HG02678 (cell line): ENCODE results near the gene QRICH1.
A peak's percentile ranks its signal among the peaks of the same experiment; 100 is the strongest.

Source experiments
- ATAC-seq: cut with Tn5 transposase; IDR thresholded peaks from one replicate; pipeline ENCODE4 v1.9.1; 2021; ENCODE audit warnings: mild to moderate bottlenecking, moderate library complexity; ENCODE audit not compliant: unreplicated experiment

The QRICH1 gene, protein sequence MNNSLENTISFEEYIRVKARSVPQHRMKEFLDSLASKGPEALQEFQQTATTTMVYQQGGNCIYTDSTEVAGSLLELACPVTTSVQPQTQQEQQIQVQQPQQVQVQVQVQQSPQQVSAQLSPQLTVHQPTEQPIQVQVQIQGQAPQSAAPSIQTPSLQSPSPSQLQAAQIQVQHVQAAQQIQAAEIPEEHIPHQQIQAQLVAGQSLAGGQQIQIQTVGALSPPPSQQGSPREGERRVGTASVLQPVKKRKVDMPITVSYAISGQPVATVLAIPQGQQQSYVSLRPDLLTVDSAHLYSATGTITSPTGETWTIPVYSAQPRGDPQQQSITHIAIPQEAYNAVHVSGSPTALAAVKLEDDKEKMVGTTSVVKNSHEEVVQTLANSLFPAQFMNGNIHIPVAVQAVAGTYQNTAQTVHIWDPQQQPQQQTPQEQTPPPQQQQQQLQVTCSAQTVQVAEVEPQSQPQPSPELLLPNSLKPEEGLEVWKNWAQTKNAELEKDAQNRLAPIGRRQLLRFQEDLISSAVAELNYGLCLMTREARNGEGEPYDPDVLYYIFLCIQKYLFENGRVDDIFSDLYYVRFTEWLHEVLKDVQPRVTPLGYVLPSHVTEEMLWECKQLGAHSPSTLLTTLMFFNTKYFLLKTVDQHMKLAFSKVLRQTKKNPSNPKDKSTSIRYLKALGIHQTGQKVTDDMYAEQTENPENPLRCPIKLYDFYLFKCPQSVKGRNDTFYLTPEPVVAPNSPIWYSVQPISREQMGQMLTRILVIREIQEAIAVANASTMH

GRCh38 chr3:49093853-49094767 is at the start of gene QRICH1:
Gene QRICH1, minus strand, starts transcription at chr3:49094071. Its CDS starts 17,054 bp downstream, at chr3:49077017.
- peak; percentile 75 for ATAC-seq

DNA sequence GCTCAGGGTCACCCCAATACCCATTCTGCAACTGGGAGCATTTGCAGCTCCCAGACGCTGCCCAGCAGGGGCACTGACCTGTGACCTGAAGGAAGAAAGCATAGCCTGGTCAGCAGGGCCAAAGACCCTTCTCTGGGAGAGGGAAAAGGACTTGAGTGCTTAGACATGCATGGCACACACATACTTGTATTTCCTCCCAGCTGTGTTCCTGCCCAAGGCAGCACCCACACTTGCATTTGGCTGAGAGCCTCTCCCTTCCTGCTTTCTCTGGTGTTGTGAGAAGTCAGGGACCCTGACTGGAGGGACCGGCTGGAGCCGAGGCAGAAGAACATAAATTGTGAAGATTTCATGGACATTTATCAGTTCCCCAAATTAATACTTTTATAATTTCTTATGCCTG is 46.2 kb upstream of the QRICH1 start:
- ATAC-seq, result no peak

DNA sequence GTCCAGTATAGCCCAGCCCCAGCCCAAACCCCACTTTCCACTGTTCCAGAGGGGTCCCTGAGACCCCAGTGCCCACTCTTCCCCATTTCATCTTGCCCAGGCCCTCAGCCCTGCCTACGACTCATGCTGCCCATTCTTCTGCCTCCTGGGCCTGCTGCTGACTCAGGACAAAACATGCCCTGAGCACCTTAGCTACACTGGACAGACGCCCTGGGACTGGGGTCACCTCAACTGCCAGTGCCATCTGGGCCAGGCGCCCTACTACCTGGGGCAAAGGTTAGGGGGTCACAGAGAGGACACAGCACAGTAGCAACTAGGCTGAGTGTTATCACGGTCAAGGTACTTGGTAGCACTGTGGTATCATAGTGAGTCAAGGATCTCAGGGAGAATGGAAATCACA is 41.6 kb upstream of the QRICH1 start:
- ATAC-seq, result no peak

DNA sequence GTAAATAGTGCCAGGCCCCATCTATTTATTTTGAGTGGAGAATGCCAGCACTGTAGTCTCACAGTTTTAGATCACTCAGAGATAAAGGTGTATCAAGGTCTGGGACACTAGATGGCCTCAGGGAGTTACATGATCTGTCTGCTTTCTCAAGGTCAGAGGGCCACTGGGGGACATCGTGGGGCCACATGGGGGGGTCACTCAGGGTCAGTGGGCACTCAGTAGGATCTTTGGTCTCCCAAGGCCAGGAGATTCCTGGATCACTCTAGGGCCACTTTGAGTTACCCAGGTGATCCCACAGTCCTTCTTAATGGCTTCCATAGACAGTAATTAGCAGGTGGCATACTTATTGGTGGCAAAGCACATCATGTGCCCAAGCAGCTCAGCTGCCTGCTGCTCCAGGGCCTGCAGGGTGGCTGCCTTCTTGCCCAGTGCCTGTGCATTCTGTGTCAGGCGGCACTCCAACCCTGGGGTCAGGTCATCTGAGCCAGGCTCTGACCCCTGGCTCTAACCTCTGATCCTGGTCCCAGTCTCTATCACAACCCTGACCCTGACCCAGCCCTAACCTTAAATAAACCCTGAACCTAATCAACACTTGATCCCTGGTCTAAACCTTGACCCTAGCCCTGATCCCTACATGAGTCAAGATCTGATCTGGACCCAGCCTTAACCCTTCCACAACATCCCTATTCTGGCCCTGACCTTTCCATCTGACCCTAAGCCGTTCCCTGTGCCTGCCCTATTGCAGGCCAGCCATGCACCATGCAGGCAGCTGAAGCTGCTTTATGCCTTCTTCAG is 40.8 kb upstream of the QRICH1 start:
- no peak for ATAC-seq

DNA sequence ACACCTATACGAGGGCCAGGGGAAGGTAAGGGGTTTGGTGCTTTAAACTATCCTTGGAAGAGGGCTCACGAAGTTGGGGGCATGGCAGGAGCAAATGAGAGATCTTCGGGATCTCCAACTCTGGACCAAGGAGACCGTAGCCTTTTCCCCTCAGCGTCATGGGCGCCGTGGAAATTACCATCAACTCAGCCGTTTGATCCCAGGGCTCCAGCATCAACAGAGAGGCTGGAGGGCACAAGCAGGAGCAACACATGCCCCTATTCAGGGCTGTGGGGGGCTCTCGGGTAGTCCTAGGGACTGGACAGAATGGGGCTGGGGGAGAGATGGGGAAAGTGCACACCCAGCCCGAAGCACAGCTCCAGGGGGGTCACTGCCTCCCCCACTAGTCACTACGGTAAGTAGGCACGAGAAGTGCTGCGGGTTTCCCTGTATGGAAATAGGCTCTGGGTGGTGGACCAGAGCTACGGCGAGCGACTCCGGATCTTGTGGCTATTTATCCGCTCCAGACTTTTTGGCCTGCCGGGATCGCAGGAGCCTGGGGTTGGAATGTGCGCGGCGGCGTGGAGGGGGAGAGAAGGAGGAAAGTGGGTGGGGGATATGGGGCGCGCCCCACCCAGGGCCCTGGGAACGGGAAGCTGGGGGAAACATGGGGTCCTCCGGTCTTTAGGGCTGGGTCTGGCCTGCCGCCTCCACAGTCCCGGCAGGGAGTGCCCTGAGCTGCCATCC is 39.5 kb upstream of the QRICH1 start:
- ATAC-seq, result no peak

DNA sequence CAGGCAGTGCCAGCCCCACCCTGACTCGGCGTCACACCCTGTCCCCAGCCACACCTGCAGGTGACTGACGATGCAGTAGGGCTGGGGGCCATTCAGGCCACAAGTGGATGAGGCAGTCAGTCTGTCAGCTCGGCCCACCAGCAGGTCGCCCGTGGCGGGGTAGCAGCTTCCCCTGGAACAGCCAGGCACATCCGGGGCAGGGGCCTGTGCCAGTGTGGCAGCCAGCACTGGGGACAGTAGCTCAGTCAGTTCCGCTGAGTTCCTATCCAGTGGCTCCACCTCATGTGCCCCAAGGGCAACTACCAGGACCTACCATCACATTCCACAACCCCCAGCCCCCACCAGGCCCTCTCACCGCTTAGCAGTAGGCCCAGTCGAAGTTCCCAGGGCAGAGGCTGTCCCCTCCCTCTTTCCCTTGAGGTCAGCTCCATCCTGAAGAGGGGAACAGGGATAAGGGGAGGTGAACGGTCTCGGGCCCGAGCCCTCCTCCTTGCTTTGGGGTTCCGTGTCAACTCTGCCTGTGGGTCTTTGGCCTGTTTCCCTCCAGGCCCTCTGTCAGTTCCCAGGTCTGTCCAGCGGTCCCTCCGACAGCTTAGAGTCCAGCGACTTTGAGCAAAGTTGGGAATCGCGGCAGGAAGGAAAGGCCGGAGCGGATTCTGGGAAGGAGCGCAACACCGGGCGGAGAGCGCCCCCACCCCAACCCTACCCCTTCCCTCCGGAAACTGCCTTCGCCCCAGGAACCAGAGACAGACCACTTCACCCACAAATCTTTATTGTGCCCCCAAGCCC is 38.8 kb upstream of the QRICH1 start, which contains the start of gene LAMB2:
Gene LAMB2, minus strand, starts transcription at position 614 of the 789 bp plus-strand sequence. Its CDS starts 183 bp downstream, at position 431.
- no peak for ATAC-seq

DNA sequence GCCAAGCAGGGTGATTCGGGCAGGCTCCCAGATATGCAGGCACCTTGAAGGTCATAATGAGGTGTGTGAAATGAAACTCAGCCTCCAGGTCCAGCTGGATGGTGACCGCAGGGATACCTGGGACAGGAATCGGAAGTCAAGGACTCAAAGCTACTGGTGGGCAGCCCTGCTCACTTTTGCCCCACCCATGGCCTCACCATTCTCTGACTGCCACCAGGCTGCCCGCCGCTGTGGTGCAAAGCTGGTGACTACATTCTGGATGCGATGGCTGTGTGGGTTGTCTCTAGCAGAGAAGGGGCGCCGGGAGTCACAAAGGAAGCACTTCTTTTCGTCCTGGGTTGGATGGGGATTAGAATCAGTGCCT is 38.2 kb upstream of the QRICH1 start:
- ATAC-seq, result no peak

GRCh38 chr3:49131576-49131975 is 37.7 kb upstream of the QRICH1 start:
- no peak for ATAC-seq

- ATAC-seq, result no peak
Observed at GRCh38 chr3:49131040-49131439, 37.2 kb upstream of the QRICH1 start.

DNA sequence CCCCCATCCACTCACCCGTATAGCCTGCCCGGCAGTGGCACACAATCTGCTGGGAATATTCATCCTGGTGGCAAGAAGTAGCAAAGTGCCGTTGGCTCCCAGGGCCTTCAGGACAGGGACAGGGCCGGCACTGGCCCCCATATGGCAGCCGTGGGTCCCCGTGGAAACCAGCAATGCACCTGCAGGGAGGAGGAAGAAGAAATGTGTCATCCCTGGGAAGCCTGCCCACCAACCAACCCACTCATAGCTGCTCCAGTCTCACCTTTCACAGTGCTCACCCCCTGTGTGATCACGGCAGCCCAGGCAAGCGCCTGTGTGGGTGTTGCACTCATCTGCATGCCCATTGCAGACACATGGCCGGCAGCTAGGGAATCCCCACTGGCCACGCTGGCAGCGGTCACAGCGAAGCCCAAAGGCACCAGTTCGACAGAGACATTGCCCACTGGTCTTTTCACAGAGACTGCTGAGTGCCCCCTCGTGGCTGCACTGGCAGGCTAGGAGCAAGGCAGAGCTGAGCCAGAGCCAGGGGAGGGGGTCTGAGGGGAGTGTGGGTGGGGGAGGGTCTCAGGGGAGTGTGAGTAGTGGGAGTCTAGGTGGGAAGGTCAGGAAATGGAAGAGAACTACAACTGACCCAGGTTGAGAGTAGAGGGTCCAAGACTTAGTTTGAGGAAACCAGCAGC is 31.3 kb upstream of the QRICH1 start:
- no peak for ATAC-seq

GRCh38 chr3:49124203-49124602 is 30.3 kb upstream of the QRICH1 start:
- ATAC-seq, result no peak

GRCh38 chr3:49123687-49124086 is 29.8 kb upstream of the QRICH1 start:
- ATAC-seq, result no peak

DNA sequence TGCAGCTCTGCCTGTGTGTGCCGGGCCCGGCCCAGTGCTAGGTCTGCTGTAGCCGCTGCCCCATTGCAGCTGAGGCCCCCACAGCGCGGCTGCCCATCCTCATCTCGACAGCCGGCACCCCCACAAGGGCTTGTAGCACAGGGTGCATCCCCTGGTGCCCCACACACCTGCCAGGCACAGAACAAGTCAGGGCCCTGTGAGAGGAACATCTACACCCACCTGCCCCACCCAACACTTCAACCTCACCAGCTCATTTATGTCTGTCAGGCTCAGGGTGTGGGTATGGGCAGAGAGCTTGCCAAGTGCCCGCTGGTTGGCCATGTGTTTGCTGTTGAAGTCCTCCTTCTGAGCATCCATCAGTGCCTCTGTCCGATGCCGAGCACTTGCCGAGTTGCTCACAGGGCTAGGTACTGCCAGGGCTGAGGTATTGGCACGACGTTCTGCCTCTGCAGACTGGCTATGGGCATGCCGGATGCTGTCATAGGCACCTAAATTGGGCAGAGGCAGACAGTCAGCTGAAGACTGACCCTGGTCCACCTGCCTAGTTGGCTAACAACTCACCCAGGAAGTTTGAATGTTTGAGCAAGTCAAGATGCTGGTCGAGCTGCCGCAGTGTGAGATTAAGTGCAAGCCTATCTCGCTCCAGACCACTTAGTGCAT is 29.1 kb upstream of the QRICH1 start:
- ATAC-seq, result no peak

DNA sequence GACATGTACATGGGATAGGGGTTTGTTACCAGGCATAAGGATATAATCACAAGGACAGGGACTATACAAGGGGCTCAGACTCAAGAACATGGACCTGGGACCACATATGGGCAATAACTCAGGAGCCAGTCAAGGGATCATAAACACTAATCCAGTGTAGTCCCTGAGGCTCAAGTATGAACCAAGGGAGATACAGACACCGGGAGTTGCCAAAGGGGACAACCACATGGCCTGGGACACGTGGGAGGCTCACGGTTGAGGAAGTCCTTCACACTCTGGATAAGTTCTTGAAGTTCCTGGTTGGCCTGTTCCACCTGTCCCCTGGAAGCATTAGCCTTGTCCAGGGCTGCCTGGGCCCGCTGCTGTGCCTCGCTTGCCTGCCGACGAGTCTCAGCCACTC is 28.6 kb upstream of the QRICH1 start:
- ATAC-seq, result no peak

DNA sequence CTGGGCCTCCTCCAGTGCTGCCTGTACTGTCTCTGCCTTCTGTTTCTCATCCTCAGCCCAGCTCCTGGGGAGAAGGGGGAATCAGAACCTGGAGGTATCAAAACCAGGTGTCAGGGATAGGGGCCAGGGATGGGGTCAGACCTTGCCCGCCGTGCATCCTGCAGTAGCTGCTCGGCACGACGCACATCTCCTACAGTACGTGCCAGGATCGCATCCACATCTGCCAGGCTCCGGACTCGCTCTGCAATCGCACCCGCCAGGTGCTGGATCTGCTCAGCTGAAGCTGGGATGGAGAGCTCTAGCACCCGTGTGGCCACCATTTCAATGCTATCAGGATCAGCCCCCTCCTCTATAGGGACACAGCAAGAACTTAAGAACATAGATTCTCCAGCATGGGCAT is 28.2 kb upstream of the QRICH1 start:
- ATAC-seq, result no peak

DNA sequence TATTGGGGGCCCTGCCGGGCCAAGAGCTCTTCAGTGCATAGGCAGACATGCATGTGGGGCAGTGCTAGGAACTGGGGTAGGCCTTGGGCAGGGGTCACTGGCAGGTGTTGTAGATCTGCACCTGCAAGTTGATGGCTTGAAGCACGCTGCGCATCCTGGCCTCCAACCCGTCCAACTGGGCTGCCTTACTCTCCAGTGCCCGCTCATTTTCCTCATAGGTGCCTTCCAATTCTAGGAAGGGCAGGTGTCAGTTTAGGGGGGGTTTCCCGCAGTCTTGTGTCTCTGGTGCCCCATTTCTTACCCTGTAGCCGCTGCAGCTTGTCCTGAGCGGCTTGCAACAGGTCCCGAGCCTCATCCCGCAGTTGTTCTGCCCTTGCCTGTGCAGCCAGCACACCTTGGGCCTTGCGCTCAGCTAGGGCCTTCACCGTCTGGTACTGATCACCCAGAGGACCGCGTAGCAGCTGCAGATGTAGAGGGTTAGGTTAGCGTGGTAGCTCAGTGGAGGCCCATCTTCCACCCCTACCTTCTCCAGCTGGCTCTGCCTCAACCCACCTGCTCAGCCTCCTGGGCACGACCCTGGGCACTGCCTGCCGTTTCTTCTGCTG is 27.4 kb upstream of the QRICH1 start:
- ATAC-seq, result no peak

- peak; percentile 85 for ATAC-seq
Observed at GRCh38 chr3:49120438-49121131, 26.7 kb upstream of the QRICH1 start, which contains the start of gene USP19. Gene USP19, minus strand, starts transcription at chr3:49120823. Its CDS starts 1,678 bp downstream, at chr3:49119145.
